Activated naive CD4-positive, alpha-beta T cell (primary cell): ENCODE data around the gene WNK4.

ENCODE experiments used
- DNase-seq, 4 experiments: peaks; one replicate each; lab custom pipeline; 2025; lab: John Stamatoyannopoulos, UW

Gene WNK4

GRCh38 chr17:42797067-42798007, 16.9 kb downstream of the WNK4 start:
- DNase-seq = no peak

- no peak for DNase-seq
These were observed 17.6 kb downstream of the WNK4 start for GRCh38 chr17:42798011-42798382.

GRCh38 chr17:42798383-42799380, 18.3 kb downstream of the WNK4 start, which contains the start of the genes CNTD1 and COA3:
CNTD1 (plus strand) TSS chr17:42798861; CDS start chr17:42799068, 207 bp downstream.
COA3 (minus strand) TSS chr17:42798704; CDS start chr17:42798681, 23 bp downstream.
- peak; percentile 19 to 60 (median 55) for DNase-seq

- DNase-seq = no peak
These were observed 22.9 kb downstream of the WNK4 start for GRCh38 chr17:42803074-42803883.

GRCh38 chr17:42804918-42805367, 24.5 kb downstream of the WNK4 start:
- DNase-seq = no peak

GRCh38 chr17:42806249-42806648, 25.8 kb downstream of the WNK4 start:
- DNase-seq = no peak

- DNase-seq = no peak
These were observed 28.8 kb downstream of the WNK4 start for GRCh38 chr17:42809250-42809649.

GRCh38 chr17:42814633-42815399, 34.4 kb downstream of the WNK4 start:
- no peak for DNase-seq

- no peak for DNase-seq
These were observed 37.5 kb downstream of the WNK4 start for GRCh38 chr17:42817866-42818265.

- DNase-seq = no peak
These were observed 38.0 kb downstream of the WNK4 start for GRCh38 chr17:42818379-42818778.

GRCh38 chr17:42819939-42820535, 39.6 kb downstream of the WNK4 start:
- DNase-seq = peak in 3 of 4 experiments; percentile 17 to 36 (median 24)

- DNase-seq = no peak
These were observed 40.8 kb downstream of the WNK4 start for GRCh38 chr17:42821176-42821575.

- DNase-seq = no peak
These were observed 47.1 kb downstream of the WNK4 start for GRCh38 chr17:42827472-42827871.

- no peak for DNase-seq
These were observed 50.6 kb downstream of the WNK4 start for GRCh38 chr17:42830971-42831370.

- DNase-seq = no peak
These were observed 52.0 kb downstream of the WNK4 start for GRCh38 chr17:42832213-42832933.

GRCh38 chr17:42832934-42833766, 52.7 kb downstream of the WNK4 start, which contains the start of gene PSME3:
PSME3 (plus strand) TSS chr17:42833397; CDS start chr17:42833632, 235 bp downstream.
- peak; percentile 83 to 95 (median 88) for DNase-seq

- no peak for DNase-seq
These were observed 53.5 kb downstream of the WNK4 start for GRCh38 chr17:42833767-42834422.

GRCh38 chr17:42835732-42836131, 55.3 kb downstream of the WNK4 start:
- DNase-seq = no peak
